Ovary (tissue), 9 donors: ENCODE data around the gene SMARCC1. TPM values are rescaled to one million over a fixed set of nuclear protein-coding genes. Genes with fewer than 3 reads are reported as not detected.

ENCODE experiments used
- DNase-seq, 5 donors: peaks; one replicate each; pipeline ENCODE4 v3.0.0-alpha.2; 2019 to 2020
- H3K27ac ChIP-seq, 2 donors: fragments of 200-600 bp; one replicate each; pipeline versions ENCODE4 v1.5.1 to v1.8.0; 2019 to 2022
- H3K27me3 ChIP-seq: fragments of 200-600 bp; one replicate; pipeline ENCODE4 v1.8.0; 2022
- H3K36me3 ChIP-seq: fragments of 200-600 bp; sonication (generic); one replicate; pipeline ENCODE4 v1.5.1; 2019
- H3K4me1 ChIP-seq: one replicate; pipeline ENCODE4 v1.8.1; 2013; ENCODE audit warnings: mild to moderate bottlenecking, moderate library complexity; ENCODE audit not compliant: insufficient read depth
- H3K4me3 ChIP-seq: fragments of 200-600 bp; sonication (generic); one replicate; pipeline ENCODE4 v1.5.1; 2017
- H3K9me3 ChIP-seq, 2 donors: fragments of 200-600 bp in 1 of 2; sonication (generic) in 1 of 2; one replicate each; pipeline versions ENCODE4 v1.5.1 to v1.8.1; 2013 to 2019; ENCODE audit warnings: mild to moderate bottlenecking in 1 of 2, moderate library complexity in 1 of 2
- CTCF ChIP-seq, 3 donors: fragments of 450-650 bp in 2 of 3; fragments of 200-600 bp in 1 of 3; IDR thresholded peaks; one replicate each; pipeline versions ENCODE4 v1.5.1 to v1.8.0; 2016 to 2022; ENCODE audit warnings: antibody characterized with exemption in 3 of 3, mild to moderate bottlenecking in 1 of 3
- EP300 ChIP-seq: sonication (generic); formaldehyde crosslinking; IDR thresholded peaks from one replicate; pipeline ENCODE4 v1.6.1; 2017; ENCODE audit warnings: antibody characterized with exemption
- POLR2A ChIP-seq: fragments of 450-650 bp; IDR thresholded peaks from one replicate; pipeline ENCODE4 v1.6.1; 2017; ENCODE audit warnings: antibody characterized with exemption, mild to moderate bottlenecking, moderate library complexity
- WGBS, 3 donors: extraction: QIAGEN DNeasy Blood & Tissue Kit in 1 of 3; methylation state at CpG; one replicate each; pipeline versions ENCODE4 v1.1.5 to v1.1.7; 2013 to 2017; 5-methylcytosine and 5-hydroxymethylcytosine counted together
- intact Hi-C, 4 donors: fragments of 100-400 bp; cut with DNase I; formaldehyde crosslinking; loops; one replicate each; pipeline versions ENCODE4 v1.11.0 to v1.15.1; 2022 to 2023
- polyA plus RNA-seq, 2 donors: library from polyadenylated mRNA; stranded (reverse); fragments of 200-250 nt in 1 of 2; fragments of 350-450 nt in 1 of 2; fragmentation: Illumina TruSeq in 1 of 2; extraction: RNeasy Lipid Tissue Mini Kit (QIAGEN cat#74804) in 1 of 2; gene quantifications; one replicate each; pipeline ENCODE4 v1.2.3, GENCODE V29; 2013 to 2014
- total RNA-seq, 7 donors: library from RNA; depleted of rRNA in 2 of 7; stranded (reverse); fragments of >200 nt in 2 of 7; fragmentation: NEBNext Ultra II Directional in 3 of 7; extraction: Animal tissue kit (Norgen Biotek cat#: 25700) in 3 of 7; gene quantifications; one replicate each; pipeline versions ENCODE4 v1.1.0 to v1.2.4, GENCODE V29; 2016 to 2023
- donor health status: DM: no; HTN: no; CAD: no; lungs with moderate emphysema.
- donor health status: DM: no; HTN: no; CAD: no.
- donor health status: Bipolar disorder and iron deficiency.
- donor health status: DM: yes; HTN: yes; CAD: no.
- donor health status: DM: no; HTN: no; CAD: no.
- donor health status: DM: yes; HTN: yes; CAD: no.

Gene SMARCC1
- total and polyA plus RNA-seq, 9 donors = 24.8 to 68.9 (median 60.4) TPM

DNA sequence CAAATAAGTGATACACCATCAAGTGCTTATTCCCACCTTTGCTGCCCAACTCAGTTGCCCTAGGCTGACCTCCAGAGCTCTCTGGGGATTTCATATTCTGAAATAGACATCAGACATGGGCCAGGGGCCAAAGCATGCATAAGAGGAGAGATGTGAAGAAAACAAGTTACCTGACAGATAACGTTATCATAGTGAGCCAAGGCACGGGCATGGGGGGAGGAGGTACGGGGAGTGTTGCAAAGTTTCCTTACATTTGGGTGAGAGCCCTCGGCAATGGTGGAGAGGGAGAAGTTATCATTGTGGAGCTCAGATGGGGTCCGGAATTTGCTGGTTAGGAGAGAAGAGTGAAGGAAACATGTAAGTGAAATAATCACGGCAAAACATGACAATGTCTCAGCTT, 212.8 kb downstream of the SMARCC1 start:
- Histone ChIP-seq H3K4me1 (no peaks in the 10 kb centered on the region), H3K4me3 (no peak overlapping the region), H3K9me3 (no peaks in the 10 kb centered on the region), H3K27me3 (no peaks in the 10 kb centered on the region), H3K27ac (no peak overlapping the region), H3K36me3 (no peaks in the 10 kb centered on the region)
- TF ChIP-seq CTCF (IDR thresholded peaks at IDR 0.05) (no peak), POLR2A (no peak), EP300 (no peak)
- no peak for DNase-seq
- intact Hi-C loops = no loop called here
- WGBS, 3 donors = 88 to 92% (median 88%) methylated on average over 6 of the region's 6 CpGs

- no peak overlapping the region for H3K27ac ChIP-seq
- H3K4me1 ChIP-seq = no peaks in the 10 kb centered on the region
- DNase-seq = no peak
- intact Hi-C loops = no loop called here
- H3K36me3 ChIP-seq = no peaks in the 10 kb centered on the region
- no peaks in the 10 kb centered on the region for H3K9me3 ChIP-seq
- WGBS, 3 donors = 74 to 81% (median 76%) methylated on average over 4 of the region's 4 CpGs
- H3K27me3 ChIP-seq = no peaks in the 10 kb centered on the region
- no peak overlapping the region for H3K4me3 ChIP-seq
- no peak for TF ChIP-seq POLR2A
- TF ChIP-seq EP300 = no peak
These were observed 214.5 kb downstream of the SMARCC1 start for GRCh38 chr3:47567149-47567548.

DNA sequence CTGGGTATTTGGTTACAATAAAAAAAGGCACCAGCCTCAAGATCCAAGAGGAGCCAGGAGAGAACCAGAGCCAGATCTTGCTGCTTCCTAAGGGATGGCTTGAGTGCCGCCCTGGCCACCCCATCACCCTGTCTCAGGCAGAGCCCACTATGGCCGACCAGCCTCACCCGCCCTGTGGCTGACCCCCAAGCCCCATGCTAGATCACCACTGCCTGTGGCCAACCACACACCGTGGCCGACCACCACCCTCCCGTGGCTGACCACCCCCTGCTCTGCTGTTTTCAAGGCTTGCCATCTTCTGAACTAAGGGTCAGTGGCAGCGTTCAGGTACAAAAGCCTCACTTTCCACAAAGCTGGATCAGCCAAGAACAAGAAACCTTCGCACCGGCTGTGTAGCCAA, 215.0 kb downstream of the SMARCC1 start:
- no peaks in the 10 kb centered on the region for H3K4me1 ChIP-seq
- no peaks in the 10 kb centered on the region for H3K9me3 ChIP-seq
- H3K27ac ChIP-seq = no peak overlapping the region
- no peaks in the 10 kb centered on the region for H3K27me3 ChIP-seq
- TF ChIP-seq CTCF (IDR thresholded peaks at IDR 0.05) (no peak), EP300 (no peak), POLR2A (no peak)
- no peak for DNase-seq
- WGBS, 3 donors = 91% methylated on average over 9 of the region's 9 CpGs
- H3K36me3 ChIP-seq = no peaks in the 10 kb centered on the region
- H3K4me3 ChIP-seq = no peak overlapping the region
- intact Hi-C loops = no loop called here

DNA sequence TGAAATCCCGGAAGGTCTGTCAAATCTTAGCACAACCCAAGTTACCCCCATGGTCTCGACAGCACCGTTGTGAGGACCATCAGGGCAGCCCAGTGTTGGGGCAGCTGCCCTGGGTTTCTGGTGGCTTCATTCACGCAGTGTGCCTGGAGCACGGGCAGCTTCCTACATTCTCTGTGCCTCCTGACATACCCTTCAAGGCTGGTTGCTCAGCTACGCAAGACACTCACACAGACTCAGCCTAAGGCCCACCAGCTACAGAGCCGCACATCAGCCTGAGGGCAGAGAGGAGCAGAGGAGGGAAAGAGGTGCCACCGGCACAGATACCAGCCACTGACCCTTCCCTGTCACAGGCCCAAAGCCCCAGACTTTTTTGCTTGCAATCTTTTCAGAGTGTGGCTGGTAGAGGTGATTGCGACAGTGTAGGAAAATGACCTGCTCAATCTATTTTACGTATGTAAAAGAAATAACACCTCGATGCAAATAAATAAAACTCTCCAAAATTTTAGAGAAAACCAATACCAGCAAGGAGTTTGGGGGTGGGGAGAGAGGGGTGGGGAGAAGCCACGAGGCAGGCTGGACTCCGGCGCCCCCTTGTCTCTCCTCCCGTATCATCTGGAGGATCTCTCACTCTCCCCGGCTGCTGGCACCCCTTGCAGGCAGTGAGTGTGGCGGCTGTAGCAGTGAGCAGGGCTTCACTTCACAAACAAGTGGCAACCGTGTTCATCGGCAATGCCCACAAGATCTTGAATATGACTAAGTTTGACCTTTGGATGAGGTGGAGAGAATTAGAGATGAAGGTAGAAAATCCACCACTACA, 215.8 kb downstream of the SMARCC1 start:
- H3K27me3 ChIP-seq = no peaks in the 10 kb centered on the region
- no peak for DNase-seq
- no peaks in the 10 kb centered on the region for H3K36me3 ChIP-seq
- TF ChIP-seq POLR2A = no peak
- no peak for TF ChIP-seq EP300
- TF ChIP-seq CTCF (IDR thresholded peaks at IDR 0.05) = no peak
- 79% methylated on average over 18 to 19 of the region's 19 CpGs for WGBS, 3 donors
- intact Hi-C loops = no loop called here
- no peak overlapping the region for H3K27ac ChIP-seq
- no peak overlapping the region for H3K4me3 ChIP-seq
- no peaks in the 10 kb centered on the region for H3K9me3 ChIP-seq
- H3K4me1 ChIP-seq = no peaks in the 10 kb centered on the region

DNA sequence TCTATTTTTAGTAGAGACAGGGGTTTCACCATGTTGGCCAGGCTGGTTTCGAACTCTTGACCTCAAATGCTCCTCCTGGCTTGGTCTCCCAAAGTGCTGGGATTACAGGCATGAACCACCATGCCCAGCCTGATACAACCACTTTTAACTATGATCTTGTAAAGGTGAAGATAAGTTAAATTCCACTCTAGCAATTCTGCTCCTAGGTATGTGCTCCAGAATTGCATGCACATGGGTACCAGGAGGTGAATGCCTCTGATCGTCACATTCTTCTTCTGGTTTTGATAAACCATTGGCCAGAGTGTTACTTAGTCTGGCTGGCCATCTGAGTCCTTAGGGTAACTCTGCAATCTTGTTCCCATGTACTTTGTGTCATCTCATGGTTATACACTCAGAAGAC, 225.3 kb downstream of the SMARCC1 start:
- no peak overlapping the region for H3K27ac ChIP-seq
- no peaks in the 10 kb centered on the region for H3K4me1 ChIP-seq
- H3K36me3 ChIP-seq = no peaks in the 10 kb centered on the region
- intact Hi-C loops = no loop called here
- TF ChIP-seq CTCF (IDR thresholded peaks at IDR 0.05) (no peak), EP300 (no peak), POLR2A (no peak)
- no peaks in the 10 kb centered on the region for H3K27me3 ChIP-seq
- 92 to 97% (median 96%) methylated on average over 2 of the region's 2 CpGs for WGBS, 3 donors
- DNase-seq = no peak
- H3K4me3 ChIP-seq = no peak overlapping the region
- no peaks in the 10 kb centered on the region for H3K9me3 ChIP-seq
